WERI-Rb-1 (cell line): ENCODE measurements around the gene KBTBD3.

Experiments
- DNase-seq: peaks from one replicate; pipeline ENCODE4 v3.0.0-alpha.2; 2020
- H3K27ac ChIP-seq: fragments of 250-450 bp; sonication (Bioruptor Pico); 2 replicates; pipeline ENCODE4 v1.5.1; 2020; ENCODE audit warnings: mild to moderate bottlenecking, moderate library complexity
- H3K27me3 ChIP-seq: fragments of 250-450 bp; sonication (Bioruptor Pico); 2 replicates; pipeline ENCODE4 v1.5.1; 2021; ENCODE audit warnings: mild to moderate bottlenecking, low read depth, moderate library complexity; ENCODE audit not compliant: insufficient read depth, severe bottlenecking
- H3K36me3 ChIP-seq: fragments of 250-450 bp; sonication (Bioruptor Pico); 2 replicates; pipeline ENCODE4 v1.5.1; 2020; ENCODE audit warnings: mild to moderate bottlenecking, moderate library complexity
- H3K4me3 ChIP-seq: 2 replicates; pipeline ENCODE4 v1.5.1; 2011; ENCODE audit warnings: low read depth, mild to moderate bottlenecking, control low read depth, low read length
- H3K9me3 ChIP-seq: fragments of 250-450 bp; sonication (Bioruptor Pico); 2 replicates; pipeline ENCODE4 v1.5.1; 2021; ENCODE audit warnings: mild to moderate bottlenecking, moderate library complexity; ENCODE audit not compliant: severe bottlenecking
- CTCF ChIP-seq: IDR thresholded peaks from 2 replicates; pipeline ENCODE4 v1.5.1; 2011; ENCODE audit warnings: low read depth, mild to moderate bottlenecking, control low read depth, inconsistent platforms, low read length

The KBTBD3 gene

GRCh38 chr11:106032861-106033260, 44.3 kb downstream of the KBTBD3 start:
- Histone ChIP-seq H3K27ac (no peak overlapping the region), H3K9me3 (no peaks in the 10 kb centered on the region), H3K27me3 (no peaks in the 10 kb centered on the region), H3K36me3 (no peaks in the 10 kb centered on the region), H3K4me3 (no peak overlapping the region)
- no peak for DNase-seq
- no peak for TF ChIP-seq CTCF

- Histone ChIP-seq H3K9me3 (no peaks in the 10 kb centered on the region), H3K27me3 (no peaks in the 10 kb centered on the region), H3K36me3 (no peaks in the 10 kb centered on the region), H3K27ac (no peak overlapping the region), H3K4me3 (no peak overlapping the region)
- DNase-seq = no peak
- no peak for TF ChIP-seq CTCF
These were observed 45.2 kb downstream of the KBTBD3 start for GRCh38 chr11:106031936-106032335.

GRCh38 chr11:106031202-106031810, 45.8 kb downstream of the KBTBD3 start:
- Histone ChIP-seq H3K36me3 (no peaks in the 10 kb centered on the region), H3K27me3 (no peaks in the 10 kb centered on the region), H3K9me3 (no peaks in the 10 kb centered on the region), H3K4me3 (no peak overlapping the region), H3K27ac (no peak overlapping the region)
- no peak for TF ChIP-seq CTCF
- DNase-seq = no peak

GRCh38 chr11:106030609-106031008, 46.5 kb downstream of the KBTBD3 start:
- H3K4me3 ChIP-seq = no peak overlapping the region
- no peaks in the 10 kb centered on the region for H3K9me3 ChIP-seq
- no peak for DNase-seq
- no peaks in the 10 kb centered on the region for H3K27me3 ChIP-seq
- no peak for TF ChIP-seq CTCF
- H3K27ac ChIP-seq = no peak overlapping the region
- H3K36me3 ChIP-seq = no peaks in the 10 kb centered on the region

GRCh38 chr11:106022795-106023275, 54.3 kb downstream of the KBTBD3 start:
- Histone ChIP-seq H3K27ac (peak overlapping the region; percentile 65), H3K36me3 (no peaks in the 10 kb centered on the region)

More at GRCh38 chr11:106022795-106023275, 54.3 kb downstream of the KBTBD3 start:
- no peak for TF ChIP-seq CTCF
- H3K27me3 ChIP-seq = no peaks in the 10 kb centered on the region
- peak overlapping the region; percentile 82 for H3K4me3 ChIP-seq
- no peaks in the 10 kb centered on the region for H3K9me3 ChIP-seq
- DNase-seq = no peak
